ENCODE data around the gene VMO1. TPM values are rescaled to one million over a fixed set of nuclear protein-coding genes. Genes with fewer than 3 reads are reported as not detected.

Gene VMO1
- total RNA-seq, 1 donor from 2014 or later: 1.3 TPM

- Mint-ChIP-seq H3K27ac (peak overlapping the region; percentile 98), H3K4me1 (ENCODE audit: low read depth) (peaks cover 7% of the 10 kb centered on the region), H3K27me3 (peaks cover 3% of the 10 kb centered on the region), H3K36me3 (ENCODE audit: insufficient read depth) (peaks cover 9% of the 10 kb centered on the region), H3K9me3 (ENCODE audit: low read depth) (no peaks in the 10 kb centered on the region), H3K4me3 (ENCODE audit: low read depth) (peak overlapping the region; percentile 100)
- no peak for DNase-seq (ENCODE audit: low spot score, unreplicated experiment)
- no peak for TF ChIP-seq CTCF (IDR thresholded peaks at IDR 0.05; ENCODE audit: unreplicated experiment)
These were observed 10.4 kb upstream of the VMO1 start for GRCh38 chr17:4796552-4796920.

- Mint-ChIP-seq H3K9me3 (ENCODE audit: low read depth) (no peaks in the 10 kb centered on the region), H3K4me1 (ENCODE audit: low read depth) (peaks cover 10% of the 10 kb centered on the region), H3K27me3 (peaks cover 3% of the 10 kb centered on the region), H3K4me3 (ENCODE audit: low read depth) (peak overlapping the region; percentile 100), H3K27ac (no peak overlapping the region), H3K36me3 (ENCODE audit: insufficient read depth) (peaks cover 4% of the 10 kb centered on the region)
- TF ChIP-seq CTCF (IDR thresholded peaks at IDR 0.05; ENCODE audit: unreplicated experiment): no peak
- DNase-seq (ENCODE audit: low spot score, unreplicated experiment): no peak
These were observed 9.0 kb upstream of the VMO1 start for GRCh38 chr17:4795168-4795567.

- no peak for DNase-seq (ENCODE audit: low spot score, unreplicated experiment)
- Mint-ChIP-seq H3K4me1 (ENCODE audit: low read depth) (peaks cover 13% of the 10 kb centered on the region), H3K27ac (peak overlapping the region; percentile 96), H3K36me3 (ENCODE audit: insufficient read depth) (no peaks in the 10 kb centered on the region), H3K4me3 (ENCODE audit: low read depth) (peak overlapping the region; percentile 84), H3K27me3 (peaks cover 5% of the 10 kb centered on the region), H3K9me3 (ENCODE audit: low read depth) (no peaks in the 10 kb centered on the region)
- TF ChIP-seq CTCF (IDR thresholded peaks at IDR 0.05; ENCODE audit: unreplicated experiment): no peak
These were observed 4.5 kb upstream of the VMO1 start for GRCh38 chr17:4790705-4791088.

- Mint-ChIP-seq H3K27ac (peak overlapping the region; percentile 96), H3K4me1 (ENCODE audit: low read depth) (peaks cover 13% of the 10 kb centered on the region), H3K27me3 (peaks cover 5% of the 10 kb centered on the region), H3K36me3 (ENCODE audit: insufficient read depth) (no peaks in the 10 kb centered on the region), H3K9me3 (ENCODE audit: low read depth) (no peaks in the 10 kb centered on the region), H3K4me3 (ENCODE audit: low read depth) (peak overlapping the region; percentile 84)
- DNase-seq (ENCODE audit: low spot score, unreplicated experiment): peak; percentile 85
- TF ChIP-seq CTCF (IDR thresholded peaks at IDR 0.05; ENCODE audit: unreplicated experiment): peak; percentile 88
These were observed 4.0 kb upstream of the VMO1 start for GRCh38 chr17:4789951-4790704.

- peaks cover 5% of the 10 kb centered on the region for H3K27me3 Mint-ChIP-seq
- H3K36me3 Mint-ChIP-seq (ENCODE audit: insufficient read depth): no peaks in the 10 kb centered on the region
- H3K4me1 Mint-ChIP-seq (ENCODE audit: low read depth): peaks cover 13% of the 10 kb centered on the region
- peak overlapping the region; percentile 81 for H3K4me3 Mint-ChIP-seq (ENCODE audit: low read depth)
- peak overlapping the region; percentile 94 for H3K27ac Mint-ChIP-seq
- TF ChIP-seq CTCF (IDR thresholded peaks at IDR 0.05; ENCODE audit: unreplicated experiment): no peak
- H3K9me3 Mint-ChIP-seq (ENCODE audit: low read depth): no peaks in the 10 kb centered on the region
- DNase-seq (ENCODE audit: low spot score, unreplicated experiment): no peak
These were observed 3.5 kb upstream of the VMO1 start for GRCh38 chr17:4789701-4789950.

All from progenitor cell of endocrine pancreas (in vitro differentiated cells).